PFSK-1 (cell line): ENCODE measurements around the gene CCNG2.

Experiments used
- FOXP2 ChIP-seq: optimal IDR thresholded peaks from 2 replicates; pipeline ENCODE3; 2011; ENCODE audit warnings: borderline replicate concordance, control low read depth, inconsistent platforms; ENCODE audit not compliant: insufficient read depth; ENCODE audit errors: extremely low read length, extremely low read depth
- POLR2AphosphoS5 ChIP-seq: IDR thresholded peaks from 2 replicates; pipeline ENCODE4 v1.6.1; 2012; ENCODE audit warnings: low read depth, mild to moderate bottlenecking, control low read depth, low read length, moderate library complexity
- SIN3A ChIP-seq: IDR thresholded peaks from 2 replicates; pipeline ENCODE4 v1.6.1; 2012; ENCODE audit warnings: mild to moderate bottlenecking, low read length, moderate library complexity, borderline replicate concordance; ENCODE audit not compliant: insufficient read depth
- TAF1 ChIP-seq: IDR thresholded peaks from 2 replicates; pipeline ENCODE4 v1.6.1; 2012; ENCODE audit warnings: low read length, control low read depth, borderline replicate concordance; ENCODE audit not compliant: insufficient read depth
- TF ChIP-seq, protein P1 (sequence below), 2 experiments: IDR thresholded peaks; 2 replicates each; pipeline versions ENCODE4 v1.6.1 to v1.8.0; 2011 to 2012; ENCODE audit warnings: low read depth in 2 of 2, low read length in 2 of 2, control low read depth in 1 of 2, inconsistent platforms in 1 of 2, mild to moderate bottlenecking in 1 of 2, moderate library complexity in 1 of 2; ENCODE audit not compliant: insufficient read depth in 1 of 2

CCNG2 gene

DNA sequence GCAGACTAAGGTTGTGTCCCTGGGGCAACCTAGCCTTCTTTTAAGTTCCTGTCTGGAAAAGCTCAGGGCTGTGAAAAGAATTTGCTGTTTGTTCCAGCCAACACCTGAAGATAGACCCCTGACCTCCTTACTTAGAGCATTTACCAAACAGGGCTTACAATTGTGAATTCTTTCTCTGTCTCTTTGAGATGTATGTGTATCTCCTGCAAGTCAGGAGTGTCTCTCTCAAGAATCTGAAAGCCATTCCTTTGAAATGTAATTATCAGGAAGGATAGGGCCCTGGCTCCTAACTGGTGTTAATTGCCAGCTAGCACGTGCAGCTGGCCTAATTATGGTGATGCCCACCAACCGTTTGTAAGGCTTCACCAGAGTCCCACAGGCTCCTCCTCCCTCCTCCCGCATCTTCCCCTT lies 18.2 kb downstream of the CCNG2 start:
- TF ChIP-seq FOXP2, result no peak
- no peak for TF ChIP-seq POLR2AphosphoS5
- TF ChIP-seq, protein P1, sequence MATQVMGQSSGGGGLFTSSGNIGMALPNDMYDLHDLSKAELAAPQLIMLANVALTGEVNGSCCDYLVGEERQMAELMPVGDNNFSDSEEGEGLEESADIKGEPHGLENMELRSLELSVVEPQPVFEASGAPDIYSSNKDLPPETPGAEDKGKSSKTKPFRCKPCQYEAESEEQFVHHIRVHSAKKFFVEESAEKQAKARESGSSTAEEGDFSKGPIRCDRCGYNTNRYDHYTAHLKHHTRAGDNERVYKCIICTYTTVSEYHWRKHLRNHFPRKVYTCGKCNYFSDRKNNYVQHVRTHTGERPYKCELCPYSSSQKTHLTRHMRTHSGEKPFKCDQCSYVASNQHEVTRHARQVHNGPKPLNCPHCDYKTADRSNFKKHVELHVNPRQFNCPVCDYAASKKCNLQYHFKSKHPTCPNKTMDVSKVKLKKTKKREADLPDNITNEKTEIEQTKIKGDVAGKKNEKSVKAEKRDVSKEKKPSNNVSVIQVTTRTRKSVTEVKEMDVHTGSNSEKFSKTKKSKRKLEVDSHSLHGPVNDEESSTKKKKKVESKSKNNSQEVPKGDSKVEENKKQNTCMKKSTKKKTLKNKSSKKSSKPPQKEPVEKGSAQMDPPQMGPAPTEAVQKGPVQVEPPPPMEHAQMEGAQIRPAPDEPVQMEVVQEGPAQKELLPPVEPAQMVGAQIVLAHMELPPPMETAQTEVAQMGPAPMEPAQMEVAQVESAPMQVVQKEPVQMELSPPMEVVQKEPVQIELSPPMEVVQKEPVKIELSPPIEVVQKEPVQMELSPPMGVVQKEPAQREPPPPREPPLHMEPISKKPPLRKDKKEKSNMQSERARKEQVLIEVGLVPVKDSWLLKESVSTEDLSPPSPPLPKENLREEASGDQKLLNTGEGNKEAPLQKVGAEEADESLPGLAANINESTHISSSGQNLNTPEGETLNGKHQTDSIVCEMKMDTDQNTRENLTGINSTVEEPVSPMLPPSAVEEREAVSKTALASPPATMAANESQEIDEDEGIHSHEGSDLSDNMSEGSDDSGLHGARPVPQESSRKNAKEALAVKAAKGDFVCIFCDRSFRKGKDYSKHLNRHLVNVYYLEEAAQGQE (IDR thresholded peaks at IDR 0.05; ENCODE audit: insufficient read depth in 1 of 2, low read depth in 2 of 2, low read length in 2 of 2), result no peak
- TF ChIP-seq TAF1, result no peak
- no peak for TF ChIP-seq SIN3A

- TF ChIP-seq FOXP2, result no peak
- TF ChIP-seq TAF1, result no peak
- no peak for TF ChIP-seq POLR2AphosphoS5
- no peak for TF ChIP-seq SIN3A
- TF ChIP-seq, protein P1 (IDR thresholded peaks at IDR 0.05; ENCODE audit: insufficient read depth in 1 of 2, low read depth in 2 of 2, low read length in 2 of 2), result no peak
These were observed 19.6 kb downstream of the CCNG2 start for GRCh38 chr4:77176640-77177039.

DNA sequence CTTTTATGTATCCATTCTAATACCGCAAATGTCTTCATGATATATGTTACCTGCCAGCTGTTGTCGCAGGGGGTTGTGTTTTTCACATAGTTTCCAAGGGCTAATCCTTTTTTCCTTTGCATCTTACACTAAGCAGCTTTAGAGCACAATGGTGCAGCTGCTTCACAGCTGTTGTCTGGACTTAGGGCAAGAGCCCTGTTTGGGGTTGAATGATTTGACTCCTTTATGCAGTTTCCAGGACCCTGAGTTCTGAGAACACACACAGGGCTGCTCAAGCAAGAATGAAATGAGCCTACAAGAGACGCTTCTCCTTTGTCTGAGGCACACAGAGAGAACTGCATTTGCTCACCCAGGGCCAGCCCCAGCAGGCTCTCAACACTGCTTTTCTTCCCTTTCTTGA lies 20.2 kb downstream of the CCNG2 start:
- TF ChIP-seq FOXP2, result no peak
- no peak for TF ChIP-seq TAF1

DNA sequence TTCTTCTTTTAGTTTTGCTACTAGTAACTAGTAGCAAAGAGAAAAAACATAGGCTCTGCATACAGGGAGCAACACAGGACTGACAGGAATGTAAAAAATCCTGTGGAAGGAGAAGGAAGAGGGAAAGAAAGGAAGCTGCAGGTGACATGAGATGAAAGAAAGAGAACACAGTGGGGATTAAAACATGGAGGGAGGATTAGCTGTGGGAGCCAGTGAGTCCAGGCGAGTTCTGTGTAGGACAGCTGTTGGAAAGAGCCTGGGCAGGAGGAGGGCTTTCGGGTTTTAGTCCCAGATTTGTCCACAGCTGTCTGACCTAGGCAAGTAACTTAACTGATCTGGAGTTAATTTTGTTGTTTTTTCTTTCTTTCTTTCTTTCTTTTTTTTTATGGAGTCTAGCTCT lies 21.6 kb downstream of the CCNG2 start:
- no peak for TF ChIP-seq POLR2AphosphoS5
- TF ChIP-seq SIN3A, result no peak
- no peak for TF ChIP-seq FOXP2
- TF ChIP-seq, protein P1 (IDR thresholded peaks at IDR 0.05; ENCODE audit: insufficient read depth in 1 of 2, low read depth in 2 of 2, low read length in 2 of 2), result no peak
- no peak for TF ChIP-seq TAF1

- TF ChIP-seq SIN3A, result no peak
These were observed 22.5 kb downstream of the CCNG2 start for GRCh38 chr4:77179519-77179918.

GRCh38 chr4:77181720-77182119 lies 24.7 kb downstream of the CCNG2 start:
- TF ChIP-seq SIN3A (no peak), TAF1 (no peak), POLR2AphosphoS5 (no peak), FOXP2 (no peak)
- TF ChIP-seq, protein P1 (IDR thresholded peaks at IDR 0.05; ENCODE audit: insufficient read depth in 1 of 2, low read depth in 2 of 2, low read length in 2 of 2), result no peak
